HepG2 (cell line): Measurements from ENCODE around the gene MYCBPAP. TPM values are rescaled to one million over a fixed set of nuclear protein-coding genes. Genes with fewer than 3 reads are reported as not detected.

Source experiments
- ATAC-seq: fragments of 200-7000 bp; cut with Tn5 transposase; 3 replicates; pipeline ENCODE4 v1.9.1; 2020; ENCODE audit warnings: mild to moderate bottlenecking, moderate library complexity
- BruUV-seq: library from RNA; stranded (reverse); fragments of 400-500 nt; replicated peaks from 2 replicates; lab custom pipeline; 2021; lab: Mats Ljungman, UMichigan
- CTCF ChIA-PET: fragments of 300-600 bp; formaldehyde crosslinking; extraction: SDS; loops from one replicate; lab custom pipeline; 2021; ENCODE audit warnings: low total read pairs, inconsistent platforms, low intra/inter-chr PET ratio; lab: Yijun Ruan, JAX
- POLR2A ChIA-PET: fragments of 350-600 bp; sonication (Branson Sonifier 250); formaldehyde crosslinking; loops from one replicate; lab custom pipeline; 2020; ENCODE audit warnings: antibody characterized with exemption, inconsistent platforms; lab: Yijun Ruan, JAX
- DNase-seq: peaks from one replicate; pipeline ENCODE4 v3.0.0-alpha.2; 2015; ENCODE audit warnings: low spot score
- FAIRE-seq: peaks from 3 replicates; lab custom pipeline; 2011; peaks lifted over from hg19 to GRCh38; lab: Jason Lieb, UNC
- H2AFZ ChIP-seq: one replicate; pipeline ENCODE4 v1.6.1; 2011; ENCODE audit warnings: low read length, inconsistent platforms
- H3K27ac ChIP-seq: fragments of 300-600 bp; 3 replicates; pipeline ENCODE4 v1.8.0; 2011; ENCODE audit warnings: mixed run types, mild to moderate bottlenecking, mixed read lengths, low read length, inconsistent platforms; ENCODE audit not compliant: insufficient read depth; ENCODE audit errors: extremely low read length
- H3K27me3 ChIP-seq, 2 experiments: fragments of 200-600 bp in 1 of 2; 2 replicates in 1 of 2; 3 replicates in 1 of 2; pipeline versions ENCODE4 v1.6.0 to v1.8.0; 2011; ENCODE audit warnings: low read length in 2 of 2, mild to moderate bottlenecking in 2 of 2, moderate library complexity in 2 of 2, inconsistent platforms in 1 of 2; ENCODE audit not compliant: insufficient read depth in 2 of 2, control insufficient read depth in 1 of 2
- H3K36me3 ChIP-seq, 2 experiments: fragments of 200-600 bp in 1 of 2; replicated peaks in 1 of 2; 2 replicates in 1 of 2; 3 replicates in 1 of 2; pipeline versions ENCODE4 v1.5.1 to v1.8.0; 2011; ENCODE audit warnings: low read length in 2 of 2, inconsistent platforms in 1 of 2; ENCODE audit not compliant: insufficient read depth in 2 of 2, control insufficient read depth in 1 of 2
- H3K4me1 ChIP-seq: 2 replicates; pipeline ENCODE4 v1.5.1; 2012; ENCODE audit warnings: low read length, inconsistent platforms; ENCODE audit not compliant: insufficient read depth
- H3K4me2 ChIP-seq: 2 replicates; pipeline ENCODE4 v1.6.0; 2011; ENCODE audit warnings: low read depth, low read length, inconsistent platforms
- H3K4me3 ChIP-seq, 3 experiments: fragments of 200-600 bp in 1 of 3; sonication (generic), shearing (Covaris generic) in 1 of 3; replicated peaks in 1 of 3; 2 replicates each; pipeline ENCODE4 v1.5.1; 2011 to 2016; ENCODE audit warnings: low read length in 3 of 3, inconsistent platforms in 2 of 3, low read depth in 2 of 3, mild to moderate bottlenecking in 2 of 3, control low read depth in 1 of 3, mixed read lengths in 1 of 3; ENCODE audit not compliant: insufficient read depth in 1 of 3
- H3K79me2 ChIP-seq: one replicate; pipeline ENCODE4 v1.6.1; 2011; ENCODE audit warnings: low read length, inconsistent platforms; ENCODE audit not compliant: insufficient read depth
- H3K9ac ChIP-seq: 2 replicates; pipeline ENCODE4 v1.6.0; 2011; ENCODE audit warnings: mild to moderate bottlenecking, low read depth, low read length, inconsistent platforms; ENCODE audit not compliant: insufficient read depth
- H3K9me3 ChIP-seq: 2 replicates; pipeline ENCODE4 v1.5.1; 2012; ENCODE audit warnings: mild to moderate bottlenecking, low read length
- H4K20me1 ChIP-seq: 2 replicates; pipeline ENCODE4 v1.6.0; 2011; ENCODE audit warnings: inconsistent platforms, mild to moderate bottlenecking, low read length, moderate library complexity; ENCODE audit not compliant: insufficient read depth
- ARNTL ChIP-seq: sonication (generic); formaldehyde crosslinking; IDR thresholded peaks from 2 replicates; pipeline ENCODE4 v1.4.0; 2020; ENCODE audit warnings: mild to moderate bottlenecking, missing genetic modification reagents
- E2F5 ChIP-seq: sonication (generic); formaldehyde crosslinking; conservative IDR thresholded peaks from 2 replicates; pipeline ENCODE4 v1.4.0; 2020; ENCODE audit warnings: missing genetic modification reagents
- MZF1 ChIP-seq: sonication (generic); formaldehyde crosslinking; IDR thresholded peaks from 2 replicates; pipeline ENCODE4 v1.8.1; 2023; ENCODE audit warnings: mild to moderate bottlenecking, missing genetic modification reagents, borderline replicate concordance
- PATZ1 ChIP-seq: sonication (generic); formaldehyde crosslinking; IDR thresholded peaks from 2 replicates; pipeline ENCODE4 v1.4.0; 2020; ENCODE audit warnings: missing genetic modification reagents
- ZBTB10 ChIP-seq: sonication (generic); formaldehyde crosslinking; IDR thresholded peaks from 2 replicates; pipeline ENCODE4 v1.4.0; 2020; ENCODE audit warnings: missing genetic modification reagents, borderline replicate concordance
- ZKSCAN8 ChIP-seq: IDR thresholded peaks from 2 replicates; pipeline ENCODE4 v1.6.1; 2016; ENCODE audit warnings: borderline replicate concordance, missing genetic modification reagents, missing compliant biosample characterization
- ZNF253 ChIP-seq: sonication (generic); formaldehyde crosslinking; IDR thresholded peaks from 2 replicates; pipeline ENCODE4 v1.8.0; 2022; ENCODE audit warnings: mild to moderate bottlenecking, missing genetic modification reagents, borderline replicate concordance
- ZNF264 ChIP-seq: sonication (generic); formaldehyde crosslinking; IDR thresholded peaks from 2 replicates; pipeline ENCODE4 v1.4.0; 2020; ENCODE audit warnings: missing genetic modification reagents
- ZNF430 ChIP-seq: sonication (generic); formaldehyde crosslinking; IDR thresholded peaks from 2 replicates; pipeline ENCODE4 v1.9.0; 2021; ENCODE audit warnings: mild to moderate bottlenecking, missing genetic modification reagents
- ZNF720 ChIP-seq: sonication (generic); formaldehyde crosslinking; IDR thresholded peaks from 2 replicates; pipeline ENCODE4 v1.4.0; 2020; ENCODE audit warnings: missing genetic modification reagents
- WGBS: methylation state at CpG from one replicate; pipeline ENCODE4 v1.1.6; 2017; ENCODE audit warnings: low lambda C conversion rate; 5-methylcytosine and 5-hydroxymethylcytosine counted together
- in situ Hi-C: cut with HindIII; loops from 2 replicates; pipeline ENCODE4 v1.10.0; 2017; ENCODE audit warnings: low pct_unique_long_range_greater_than_20kb; ENCODE audit not compliant: extremely low pct_ligation_motif_present
- intact Hi-C: fragments of 100-400 bp; cut with micrococcal nuclease; formaldehyde crosslinking; loops from one replicate; pipeline ENCODE4 v1.10.0; 2022; ENCODE audit not compliant: unreplicated experiment
- polyA plus RNA-seq, 8 experiments: library from polyadenylated mRNA; depleted of rRNA in 3 of 8; stranded (reverse) in 7 of 8; unstranded in 1 of 8; fragments of >200 nt; fragmentation: Illumina TruSeq in 4 of 8; extraction: Trizol in 4 of 8; gene quantifications; 2 replicates each; pipeline versions ENCODE4 v1.2.1 to v1.2.3, GENCODE V29; 2011 to 2016; ENCODE audit warnings: low read depth in 4 of 8, missing spikeins in 1 of 8, mixed read lengths in 1 of 8; ENCODE audit not compliant: insufficient read depth in 1 of 8
- total RNA-seq, 5 experiments: library from RNA; depleted of rRNA; stranded (reverse); fragments of >200 nt; fragmentation: Illumina TruSeq; extraction: Trizol; gene quantifications; 2 replicates each; pipeline ENCODE4 v1.2.3, GENCODE V29; 2016; ENCODE audit warnings: low read depth in 1 of 5
- TF ChIP-seq, protein P1 (sequence below): sonication (generic); formaldehyde crosslinking; IDR thresholded peaks from 2 replicates; pipeline ENCODE4 v1.5.0; 2020; ENCODE audit warnings: missing genetic modification reagents
- TF ChIP-seq, protein P2 (sequence below), 2 experiments: fragments of 450-650 bp in 1 of 2; sonication (generic) in 1 of 2; formaldehyde crosslinking; IDR thresholded peaks; 2 replicates each; pipeline versions ENCODE4 v1.5.0 to v1.8.0; 2020 to 2022; ENCODE audit warnings: mild to moderate bottlenecking in 1 of 2, missing genetic modification reagents in 1 of 2

The MYCBPAP gene
- total and polyA plus RNA-seq, 2 of the 13 experiments (the other 11 are each of a cell fraction or from before 2014, with no cell fraction given) = 0.22 to 0.24 TPM

DNA sequence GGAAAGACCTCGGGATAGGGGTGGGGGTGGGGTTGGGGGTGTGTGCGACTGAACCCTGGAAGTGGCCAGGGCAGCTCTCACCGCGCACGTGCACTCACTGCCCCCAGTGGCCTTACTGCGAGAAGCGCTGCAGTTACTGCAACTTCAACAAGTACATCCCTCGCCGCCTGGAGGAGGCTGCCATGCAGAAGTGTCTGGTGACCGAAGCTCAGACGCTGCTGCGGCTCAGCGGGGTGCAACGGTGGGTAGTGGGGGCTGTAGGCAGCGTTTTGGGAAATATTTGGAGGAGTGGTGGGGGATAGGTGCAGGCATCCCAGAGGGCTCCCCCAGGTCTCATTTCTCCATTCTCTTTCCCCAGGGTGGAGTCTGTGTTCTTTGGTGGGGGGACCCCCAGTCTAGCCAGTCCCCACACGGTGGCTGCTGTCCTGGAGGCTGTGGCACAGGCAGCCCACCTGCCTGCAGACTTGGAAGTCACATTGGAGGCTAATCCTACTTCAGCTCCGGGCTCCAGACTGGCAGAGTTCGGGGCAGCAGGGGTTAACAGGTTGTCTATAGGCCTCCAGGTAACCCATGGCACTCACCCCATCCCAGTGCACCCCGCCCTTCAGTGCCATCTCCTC lies 28.6 kb upstream of the MYCBPAP start:
- DNase-seq (peak; percentile 87), ATAC-seq (peak; percentile 72), FAIRE-seq (peak; percentile 77)
- intact Hi-C loops (loop anchor here (1.0 kb wide), 1 partner anchor 117 kb away; no protein-coding TSS in a partner anchor), in situ Hi-C loops (loop anchor here (5.0 kb wide), 3 partner anchors 82 to 218 kb away; partner anchors contain the start of gene LRRC59)
- POLR2A ChIA-PET = interaction anchor here (0.9 to 2.5 kb wide), 19 partner anchors 13 to 240 kb away, joined by 3 to 28 read pairs (median 5); partner anchors contain the start of genes ACSF2, LRRC59 and LUC7L3
- Histone ChIP-seq H3K9me3 (no peaks in the 10 kb centered on the region), H3K36me3 (peaks cover 8 to 16% of the 10 kb centered on the region in 2 experiments; a peak in 4 of 5 replicates), H3K9ac (peak overlapping the region; percentile 75; the same call in 1 of the 2 replicates), H3K4me1 (peaks cover 52% of the 10 kb centered on the region), H3K27me3 (no peaks in the 10 kb centered on the region), H2AFZ (no peak overlapping the region), H3K4me2 (peak overlapping the region; percentile 94), H3K27ac (peak overlapping the region; percentile 80), H4K20me1 (peaks cover 4% of the 10 kb centered on the region; the same call in 1 of the 2 replicates), H3K79me2 (peaks cover 3% of the 10 kb centered on the region), H3K4me3 (peak overlapping the region; percentile 71 to 83 (median 82))
- CTCF ChIA-PET = interaction anchor here (0.7 to 3.0 kb wide), 4 partner anchors 51 to 146 kb away, joined by 3 to 43 read pairs (median 20); partner anchors contain the start of gene LRRC59
- WGBS = 13% methylated on average over 19 of the region's 19 CpGs
- no TSS peak for BruUV-seq
- no peak for TF ChIP-seq ZNF430 (CRISPR knock-in tag)
- TF ChIP-seq ZKSCAN8 = 0 out of 2 replicates have a peak, but pooled peaks have one; percentile 5
- TF ChIP-seq E2F5 (CRISPR knock-in tag) = 0 out of 2 replicates have a peak, but pooled peaks have one; percentile 33
- TF ChIP-seq, protein P1, sequence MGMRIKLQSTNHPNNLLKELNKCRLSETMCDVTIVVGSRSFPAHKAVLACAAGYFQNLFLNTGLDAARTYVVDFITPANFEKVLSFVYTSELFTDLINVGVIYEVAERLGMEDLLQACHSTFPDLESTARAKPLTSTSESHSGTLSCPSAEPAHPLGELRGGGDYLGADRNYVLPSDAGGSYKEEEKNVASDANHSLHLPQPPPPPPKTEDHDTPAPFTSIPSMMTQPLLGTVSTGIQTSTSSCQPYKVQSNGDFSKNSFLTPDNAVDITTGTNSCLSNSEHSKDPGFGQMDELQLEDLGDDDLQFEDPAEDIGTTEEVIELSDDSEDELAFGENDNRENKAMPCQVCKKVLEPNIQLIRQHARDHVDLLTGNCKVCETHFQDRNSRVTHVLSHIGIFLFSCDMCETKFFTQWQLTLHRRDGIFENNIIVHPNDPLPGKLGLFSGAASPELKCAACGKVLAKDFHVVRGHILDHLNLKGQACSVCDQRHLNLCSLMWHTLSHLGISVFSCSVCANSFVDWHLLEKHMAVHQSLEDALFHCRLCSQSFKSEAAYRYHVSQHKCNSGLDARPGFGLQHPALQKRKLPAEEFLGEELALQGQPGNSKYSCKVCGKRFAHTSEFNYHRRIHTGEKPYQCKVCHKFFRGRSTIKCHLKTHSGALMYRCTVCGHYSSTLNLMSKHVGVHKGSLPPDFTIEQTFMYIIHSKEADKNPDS (CRISPR knock-in tag) = 0 out of 2 replicates have a peak, but pooled peaks have one; percentile 23
- TF ChIP-seq, protein P2, sequence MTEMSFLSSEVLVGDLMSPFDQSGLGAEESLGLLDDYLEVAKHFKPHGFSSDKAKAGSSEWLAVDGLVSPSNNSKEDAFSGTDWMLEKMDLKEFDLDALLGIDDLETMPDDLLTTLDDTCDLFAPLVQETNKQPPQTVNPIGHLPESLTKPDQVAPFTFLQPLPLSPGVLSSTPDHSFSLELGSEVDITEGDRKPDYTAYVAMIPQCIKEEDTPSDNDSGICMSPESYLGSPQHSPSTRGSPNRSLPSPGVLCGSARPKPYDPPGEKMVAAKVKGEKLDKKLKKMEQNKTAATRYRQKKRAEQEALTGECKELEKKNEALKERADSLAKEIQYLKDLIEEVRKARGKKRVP (CRISPR knock-in tag; IDR thresholded peaks at IDR 0.05) = no peak
- 0 out of 2 replicates have a peak, but pooled peaks have one; percentile 22 for TF ChIP-seq ZNF253 (CRISPR knock-in tag)
- no peak for TF ChIP-seq ARNTL
- no peak for TF ChIP-seq MZF1 (CRISPR knock-in tag)
- TF ChIP-seq ZNF720 (CRISPR knock-in tag) = no peak
- TF ChIP-seq ZBTB10 (CRISPR knock-in tag) = no peak
- TF ChIP-seq PATZ1 (CRISPR knock-in tag) = peak; percentile 71
- TF ChIP-seq ZNF264 (CRISPR knock-in tag) = no peak
